Astrocyte (in vitro differentiated cells and primary cell): ENCODE measurements around the gene STX10. TPM values are rescaled to one million over a fixed set of nuclear protein-coding genes. Genes with fewer than 3 reads are reported as not detected.

Experiments
- DNase-seq: peaks from one replicate; pipeline ENCODE4 v3.0.0-alpha.2; 2010; ENCODE audit warnings: low read depth
- FAIRE-seq: peaks from 2 replicates; lab custom pipeline; 2011; peaks lifted over from hg19 to GRCh38; lab: Jason Lieb, UNC
- H2AFZ ChIP-seq: 2 replicates; pipeline ENCODE4 v1.6.0; 2012; ENCODE audit warnings: low read depth, low read length, inconsistent platforms
- H3K27ac ChIP-seq: 2 replicates; pipeline ENCODE4 v1.5.1; 2011; ENCODE audit warnings: low read depth, low read length, inconsistent platforms
- H3K27me3 ChIP-seq: 2 replicates; pipeline ENCODE4 v1.6.0; 2011; ENCODE audit warnings: low read length, inconsistent platforms; ENCODE audit not compliant: insufficient read depth
- H3K36me3 ChIP-seq: 2 replicates; pipeline ENCODE4 v1.5.1; 2011; ENCODE audit warnings: low read length, inconsistent platforms; ENCODE audit not compliant: insufficient read depth
- H3K4me1 ChIP-seq: 2 replicates; pipeline ENCODE4 v1.5.1; 2011; ENCODE audit warnings: low read length, inconsistent platforms; ENCODE audit not compliant: insufficient read depth
- H3K4me2 ChIP-seq: 2 replicates; pipeline ENCODE4 v1.6.0; 2012; ENCODE audit warnings: low read length, inconsistent platforms
- H3K4me3 ChIP-seq: 2 replicates; pipeline ENCODE4 v1.5.1; 2011; ENCODE audit warnings: low read depth, mild to moderate bottlenecking, low read length, inconsistent platforms; ENCODE audit not compliant: insufficient read depth
- H3K79me2 ChIP-seq: 2 replicates; pipeline ENCODE4 v1.6.0; 2012; ENCODE audit warnings: mild to moderate bottlenecking, low read length, inconsistent platforms; ENCODE audit not compliant: insufficient read depth
- H3K9ac ChIP-seq: 2 replicates; pipeline ENCODE4 v1.6.0; 2012; ENCODE audit warnings: mild to moderate bottlenecking, low read length, inconsistent platforms
- H3K9me3 ChIP-seq: 2 replicates; pipeline ENCODE4 v1.5.1; 2012; ENCODE audit warnings: low read depth, mild to moderate bottlenecking, low read length, inconsistent platforms; ENCODE audit not compliant: insufficient read depth
- H4K20me1 ChIP-seq: 2 replicates; pipeline ENCODE4 v1.6.0; 2012; ENCODE audit warnings: low read length, inconsistent platforms; ENCODE audit not compliant: insufficient read depth
- H3K27ac Mint-ChIP-seq: one replicate; pipeline ENCODE4 v1.8.0; 2021; ENCODE audit warnings: mild to moderate bottlenecking, mixed read lengths; ENCODE audit not compliant: unreplicated experiment
- H3K27me3 Mint-ChIP-seq: one replicate; pipeline ENCODE4 v1.8.0; 2021; ENCODE audit warnings: low read depth, mixed read lengths; ENCODE audit not compliant: unreplicated experiment
- H3K36me3 Mint-ChIP-seq: one replicate; pipeline ENCODE4 v1.8.0; 2021; ENCODE audit warnings: low read depth, mixed read lengths; ENCODE audit not compliant: unreplicated experiment
- H3K4me1 Mint-ChIP-seq: one replicate; pipeline ENCODE4 v1.8.0; 2021; ENCODE audit warnings: low read depth, mixed read lengths; ENCODE audit not compliant: unreplicated experiment
- H3K4me3 Mint-ChIP-seq: one replicate; pipeline ENCODE4 v1.8.0; 2021; ENCODE audit warnings: mild to moderate bottlenecking, moderate library complexity, mixed read lengths; ENCODE audit not compliant: unreplicated experiment
- H3K9me3 Mint-ChIP-seq: one replicate; pipeline ENCODE4 v1.8.0; 2021; ENCODE audit warnings: mild to moderate bottlenecking, mixed read lengths; ENCODE audit not compliant: unreplicated experiment
- CTCF ChIP-seq: IDR thresholded peaks from 2 replicates; pipeline ENCODE4 v1.5.1; 2011; ENCODE audit warnings: low read depth, mild to moderate bottlenecking, inconsistent platforms, low read length, moderate library complexity; ENCODE audit not compliant: insufficient read depth
- EZH2 ChIP-seq: IDR thresholded peaks from 2 replicates; pipeline ENCODE4 v1.6.1; 2012; ENCODE audit warnings: mild to moderate bottlenecking, low read length, inconsistent platforms; ENCODE audit not compliant: insufficient read depth
- total RNA-seq: library from RNA; stranded (reverse); gene quantifications from 2 replicates; pipeline ENCODE4 v1.2.1, GENCODE V29; 2021

The STX10 gene
- total RNA-seq, 1 donor from 2014 or later = 39.7 TPM

GRCh38 chr19:13121551-13122274 is 28.5 kb downstream of the STX10 start:
- TF ChIP-seq CTCF (no peak), EZH2 (no peak)
- H2AFZ ChIP-seq = no peak overlapping the region
- Mint-ChIP-seq H3K9me3 (no peaks in the 10 kb centered on the region), H3K4me1 (peaks cover 42% of the 10 kb centered on the region), H3K27me3 (no peaks in the 10 kb centered on the region), H3K36me3 (peaks cover 5% of the 10 kb centered on the region), H3K27ac (peak overlapping the region; percentile 63), H3K4me3 (peak overlapping the region; percentile 37)
- peak overlapping the region; percentile 95 for H3K9ac ChIP-seq
- peak overlapping the region; percentile 88 for H3K27ac ChIP-seq
- H3K4me1 ChIP-seq = peaks cover 50% of the 10 kb centered on the region
- H3K4me3 ChIP-seq = no peak overlapping the region
- peaks cover 88% of the 10 kb centered on the region for H3K79me2 ChIP-seq
- no peaks in the 10 kb centered on the region for H3K9me3 ChIP-seq
- peaks cover 77% of the 10 kb centered on the region for H4K20me1 ChIP-seq
- H3K4me2 ChIP-seq = peak overlapping the region; percentile 92
- DNase-seq (no peak), FAIRE-seq (no peak)
- H3K27me3 ChIP-seq = no peaks in the 10 kb centered on the region
- peaks cover 7% of the 10 kb centered on the region for H3K36me3 ChIP-seq

GRCh38 chr19:13120817-13121216 is 29.4 kb downstream of the STX10 start:
- DNase-seq (peak; percentile 65), FAIRE-seq (no peak)
- Mint-ChIP-seq H3K4me3 (peak overlapping the region; percentile 64), H3K27me3 (no peaks in the 10 kb centered on the region), H3K9me3 (no peaks in the 10 kb centered on the region), H3K36me3 (peaks cover 5% of the 10 kb centered on the region), H3K27ac (no peak overlapping the region), H3K4me1 (peaks cover 42% of the 10 kb centered on the region)
- peaks cover 85% of the 10 kb centered on the region for H3K79me2 ChIP-seq
- H3K9ac ChIP-seq = peak overlapping the region; percentile 95
- no peak for TF ChIP-seq CTCF
- TF ChIP-seq EZH2 = no peak
- H3K36me3 ChIP-seq = peaks cover 3% of the 10 kb centered on the region
- no peak overlapping the region for H2AFZ ChIP-seq
- peak overlapping the region; percentile 92 for H3K4me2 ChIP-seq
- peaks cover 52% of the 10 kb centered on the region for H3K4me1 ChIP-seq
- H3K9me3 ChIP-seq = no peaks in the 10 kb centered on the region
- H3K27me3 ChIP-seq = no peaks in the 10 kb centered on the region
- peaks cover 69% of the 10 kb centered on the region for H4K20me1 ChIP-seq
- peak overlapping the region; percentile 78 for H3K4me3 ChIP-seq
- H3K27ac ChIP-seq = peak overlapping the region; percentile 88

GRCh38 chr19:13120031-13120430 is 30.1 kb downstream of the STX10 start:
- Histone ChIP-seq H3K27ac (peak overlapping the region; percentile 88), H4K20me1 (peaks cover 63% of the 10 kb centered on the region), H3K79me2 (peaks cover 85% of the 10 kb centered on the region), H3K27me3 (no peaks in the 10 kb centered on the region), H3K9ac (peak overlapping the region; percentile 95), H2AFZ (no peak overlapping the region), H3K36me3 (peaks cover 3% of the 10 kb centered on the region), H3K9me3 (no peaks in the 10 kb centered on the region), H3K4me2 (peak overlapping the region; percentile 92), H3K4me1 (peaks cover 60% of the 10 kb centered on the region), H3K4me3 (peak overlapping the region; percentile 78)
- Mint-ChIP-seq H3K27ac (no peak overlapping the region), H3K9me3 (no peaks in the 10 kb centered on the region), H3K36me3 (peaks cover 5% of the 10 kb centered on the region), H3K27me3 (no peaks in the 10 kb centered on the region), H3K4me1 (peaks cover 48% of the 10 kb centered on the region), H3K4me3 (peak overlapping the region; percentile 89)
- FAIRE-seq (no peak), DNase-seq (no peak)
- no peak for TF ChIP-seq CTCF
- no peak for TF ChIP-seq EZH2
